Bronchial epithelial cell (primary cell): Measurements from ENCODE around the gene JMJD7. TPM values are rescaled to one million over a fixed set of nuclear protein-coding genes. Genes with fewer than 3 reads are reported as not detected.

Source experiments
- DNase-seq: peaks from one replicate; pipeline ENCODE4 v3.0.0-alpha.2; 2010; ENCODE audit warnings: low read depth
- FAIRE-seq: peaks from 2 replicates; lab custom pipeline; 2011; peaks lifted over from hg19 to GRCh38; lab: Jason Lieb, UNC
- H3K27me3 ChIP-seq: 2 replicates; pipeline ENCODE4 v1.5.1; 2011; ENCODE audit warnings: low read length; ENCODE audit not compliant: control insufficient read depth, insufficient read depth
- H3K36me3 ChIP-seq: 2 replicates; pipeline ENCODE4 v1.5.1; 2011; ENCODE audit warnings: low read length; ENCODE audit not compliant: control insufficient read depth, insufficient read depth
- H3K4me3 ChIP-seq: 2 replicates; pipeline ENCODE4 v1.5.1; 2011; ENCODE audit warnings: mild to moderate bottlenecking, low read depth, low read length, control low read depth
- CTCF ChIP-seq: IDR thresholded peaks from 2 replicates; pipeline ENCODE4 v1.5.1; 2011; ENCODE audit warnings: mild to moderate bottlenecking, moderate library complexity, low read length, control low read depth, inconsistent platforms; ENCODE audit not compliant: insufficient read depth, severe bottlenecking
- total RNA-seq: library from RNA; depleted of rRNA; stranded (reverse); fragments of >200 nt; gene quantifications from 2 replicates; pipeline ENCODE4 v1.2.1, GENCODE V29; 2014

JMJD7 gene
- total RNA-seq, 1 donor from 2014 or later = 22.9 TPM

- no peak for TF ChIP-seq CTCF
- peaks cover 38% of the 10 kb centered on the region for H3K36me3 ChIP-seq
These were observed 9.0 kb downstream of the JMJD7 start for GRCh38 chr15:41836713-41837454.

GRCh38 chr15:41838400-41838897 is 10.6 kb downstream of the JMJD7 start, which contains the start of gene PLA2G4B:
PLA2G4B (plus strand) TSS chr15:41838847; CDS start chr15:41838914, 67 bp downstream.
- Histone ChIP-seq H3K4me3 (no peak within 1 kb of the TSS), H3K36me3 (peaks cover 44% of the 10 kb centered on the region), H3K27me3 (no peaks in the 10 kb centered on the region)
- peak; percentile 68 for DNase-seq
- no peak for TF ChIP-seq CTCF
- peak; percentile 95 for FAIRE-seq

More at GRCh38 chr15:41836713-41837454, 9.0 kb downstream of the JMJD7 start:
- Histone ChIP-seq H3K4me3 (no peak overlapping the region), H3K27me3 (no peaks in the 10 kb centered on the region)
- no peak for DNase-seq
- peak; percentile 7 for FAIRE-seq

GRCh38 chr15:41839781-41840491 is 12.0 kb downstream of the JMJD7 start:
- no peak for FAIRE-seq
- Histone ChIP-seq H3K27me3 (no peaks in the 10 kb centered on the region), H3K36me3 (peaks cover 48% of the 10 kb centered on the region), H3K4me3 (no peak overlapping the region)
- DNase-seq = peak; percentile 20
- TF ChIP-seq CTCF = no peak

- FAIRE-seq (no peak), DNase-seq (no peak)
- no peak overlapping the region for H3K4me3 ChIP-seq
- TF ChIP-seq CTCF = no peak
- no peaks in the 10 kb centered on the region for H3K27me3 ChIP-seq
- peaks cover 46% of the 10 kb centered on the region for H3K36me3 ChIP-seq
These were observed 12.8 kb downstream of the JMJD7 start for GRCh38 chr15:41840673-41841072.

- Histone ChIP-seq H3K4me3 (no peak overlapping the region), H3K36me3 (peaks cover 48% of the 10 kb centered on the region), H3K27me3 (no peaks in the 10 kb centered on the region)
- no peak for TF ChIP-seq CTCF
- DNase-seq = no peak
- no peak for FAIRE-seq
These were observed 13.2 kb downstream of the JMJD7 start for GRCh38 chr15:41841131-41841530.
